Neural progenitor cell (in vitro differentiated cells): ENCODE measurements around the gene NR4A2. TPM values are rescaled to one million over a fixed set of nuclear protein-coding genes. Genes with fewer than 3 reads are reported as not detected.

Source experiments
- DNase-seq: peaks from one replicate; pipeline ENCODE4 v3.0.0-alpha.2; 2016; ENCODE audit warnings: low spot score
- H2AFZ ChIP-seq: fragments of 200-600 bp; sonication (generic); replicated peaks from 2 replicates; pipeline ENCODE4 v1.6.1; 2016; ENCODE audit warnings: antibody characterized with exemption
- H3F3A ChIP-seq: fragments of 200-600 bp; sonication (generic); 2 replicates; pipeline ENCODE4 v1.6.1; 2016; ENCODE audit warnings: antibody characterized with exemption, low read depth
- H3K27ac ChIP-seq: fragments of 200-600 bp; sonication (generic); 2 replicates; pipeline ENCODE4 v1.5.1; 2016; ENCODE audit warnings: mild to moderate bottlenecking
- H3K27me3 ChIP-seq: fragments of 200-600 bp; sonication (generic); 2 replicates; pipeline ENCODE4 v1.6.1; 2016; ENCODE audit warnings: mild to moderate bottlenecking, moderate library complexity
- H3K36me3 ChIP-seq: fragments of 200-600 bp; sonication (generic); 2 replicates; pipeline ENCODE4 v1.5.1; 2016
- H3K4me1 ChIP-seq: fragments of 200-600 bp; sonication (generic); 2 replicates; pipeline ENCODE4 v1.6.1; 2016; ENCODE audit warnings: mixed run types
- H3K4me2 ChIP-seq: fragments of 200-600 bp; sonication (generic); 2 replicates; pipeline ENCODE4 v1.6.1; 2016
- H3K4me3 ChIP-seq: fragments of 200-600 bp; sonication (generic); 2 replicates; pipeline ENCODE4 v1.5.1; 2016
- H3K79me2 ChIP-seq: fragments of 200-600 bp; sonication (generic); 2 replicates; pipeline ENCODE4 v1.6.1; 2016; ENCODE audit warnings: low read depth
- H3K9ac ChIP-seq: fragments of 200-600 bp; sonication (generic); 2 replicates; pipeline ENCODE4 v1.6.1; 2016
- H3K9me3 ChIP-seq: fragments of 200-600 bp; sonication (generic); 2 replicates; pipeline ENCODE4 v1.5.1; 2016; ENCODE audit warnings: low read depth
- H4K20me1 ChIP-seq: fragments of 200-600 bp; sonication (generic); 2 replicates; pipeline ENCODE4 v1.6.1; 2016; ENCODE audit warnings: low read depth
- H3K27ac Mint-ChIP-seq: 3 replicates; pipeline ENCODE4 v1.8.0; 2021; ENCODE audit warnings: mixed read lengths
- H3K27me3 Mint-ChIP-seq: 2 replicates; pipeline ENCODE4 v1.8.0; 2022; ENCODE audit warnings: low read depth, mild to moderate bottlenecking, inconsistent platforms, moderate library complexity, mixed read lengths; ENCODE audit not compliant: insufficient read depth
- H3K36me3 Mint-ChIP-seq: 3 replicates; pipeline ENCODE4 v1.8.0; 2021; ENCODE audit warnings: mixed read lengths
- H3K4me1 Mint-ChIP-seq: 3 replicates; pipeline ENCODE4 v1.8.0; 2021; ENCODE audit warnings: mixed read lengths
- H3K4me3 Mint-ChIP-seq: 3 replicates; pipeline ENCODE4 v1.8.0; 2021; ENCODE audit warnings: mild to moderate bottlenecking, moderate library complexity, mixed read lengths
- H3K9me3 Mint-ChIP-seq: 3 replicates; pipeline ENCODE4 v1.8.0; 2020; ENCODE audit warnings: mixed read lengths
- CTCF ChIP-seq: fragments of 200-600 bp; sonication (generic); IDR thresholded peaks from 2 replicates; pipeline ENCODE4 v1.5.1; 2017; ENCODE audit warnings: antibody characterized with exemption, mild to moderate bottlenecking
- EZH2 ChIP-seq: fragments of 200-600 bp; sonication (generic); IDR thresholded peaks from 2 replicates; pipeline ENCODE4 v1.6.1; 2017; ENCODE audit warnings: antibody characterized with exemption, mild to moderate bottlenecking, moderate library complexity
- EZH2phosphoT487 ChIP-seq: fragments of 200-600 bp; sonication (generic); IDR thresholded peaks from 2 replicates; pipeline ENCODE4 v1.6.1; 2017; ENCODE audit warnings: antibody characterized with exemption
- total RNA-seq: library from RNA; depleted of rRNA; stranded (reverse); fragments of >200 nt; gene quantifications from 2 replicates; pipeline ENCODE4 v1.2.3, GENCODE V29; 2015; ENCODE audit warnings: low replicate concordance

Gene NR4A2
- total RNA-seq, 1 donor from 2014 or later = 0.56 TPM

DNA sequence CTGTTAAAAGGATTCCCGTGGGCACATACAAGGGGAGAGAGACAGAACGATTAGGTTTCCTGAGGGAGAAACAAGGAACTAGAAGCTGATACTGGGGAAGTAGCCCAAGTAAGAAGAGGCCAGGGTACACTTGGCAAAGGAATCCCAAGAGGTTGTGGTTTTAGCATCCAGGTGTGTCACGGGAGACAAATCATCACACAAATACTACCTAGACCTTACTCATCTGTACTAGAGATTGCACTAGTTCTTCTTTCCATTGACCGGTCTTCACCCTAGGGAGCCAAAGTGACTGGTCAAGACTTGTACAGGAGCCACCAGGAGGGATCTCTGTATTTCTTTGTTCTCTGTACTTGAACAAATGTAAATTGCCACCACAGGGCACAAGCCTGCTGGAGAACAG, 14.2 kb upstream of the NR4A2 start:
- Histone ChIP-seq H3K4me3 (no peak overlapping the region), H3K9me3 (no peaks in the 10 kb centered on the region), H3K4me2 (no peak overlapping the region), H4K20me1 (no peaks in the 10 kb centered on the region), H3K36me3 (no peaks in the 10 kb centered on the region), H3K9ac (no peak overlapping the region), H3K79me2 (no peaks in the 10 kb centered on the region), H3F3A (peaks cover 9% of the 10 kb centered on the region), H3K27me3 (peaks cover 11% of the 10 kb centered on the region), H2AFZ (no peak overlapping the region), H3K27ac (no peak overlapping the region), H3K4me1 (peaks cover 7% of the 10 kb centered on the region)
- no peak for DNase-seq
- H3K4me3 Mint-ChIP-seq = no peak overlapping the region
- no peaks in the 10 kb centered on the region for H3K36me3 Mint-ChIP-seq
- peaks cover 8% of the 10 kb centered on the region for H3K4me1 Mint-ChIP-seq
- no peak overlapping the region for H3K27ac Mint-ChIP-seq
- no peaks in the 10 kb centered on the region for H3K9me3 Mint-ChIP-seq
- H3K27me3 Mint-ChIP-seq = peaks cover 4% of the 10 kb centered on the region
- TF ChIP-seq EZH2phosphoT487 = no peak
- TF ChIP-seq CTCF = no peak
- TF ChIP-seq EZH2 = no peak

DNA sequence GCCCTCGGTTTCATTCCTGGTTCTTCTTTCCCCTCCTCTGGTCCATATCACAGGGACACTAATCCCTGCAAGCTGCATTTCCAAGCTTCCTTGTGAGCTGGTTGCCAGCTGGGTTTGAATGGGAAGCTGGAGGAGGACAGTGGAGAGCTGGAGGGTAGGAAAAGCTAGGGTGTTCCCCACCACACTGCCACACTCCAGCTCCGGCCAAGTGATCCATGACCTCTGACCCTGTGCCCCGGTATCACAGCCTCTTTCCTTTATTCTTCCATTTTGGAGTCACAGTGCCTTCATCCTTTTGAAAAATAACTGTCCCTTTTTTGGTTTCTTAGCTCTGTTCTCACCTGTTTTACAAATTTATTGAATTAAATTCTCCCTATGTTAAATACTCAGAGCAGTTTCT, 13.1 kb upstream of the NR4A2 start:
- Histone ChIP-seq H3K9me3 (no peaks in the 10 kb centered on the region), H3K36me3 (no peaks in the 10 kb centered on the region), H3K9ac (no peak overlapping the region), H3K4me1 (peaks cover 10% of the 10 kb centered on the region), H2AFZ (no peak overlapping the region), H3F3A (peaks cover 11% of the 10 kb centered on the region), H3K27ac (no peak overlapping the region), H3K79me2 (no peaks in the 10 kb centered on the region), H3K4me3 (no peak overlapping the region), H3K4me2 (no peak overlapping the region), H3K27me3 (peaks cover 18% of the 10 kb centered on the region), H4K20me1 (no peaks in the 10 kb centered on the region)
- H3K4me3 Mint-ChIP-seq = no peak overlapping the region
- DNase-seq = peak; percentile 10
- no peak overlapping the region for H3K27ac Mint-ChIP-seq
- H3K27me3 Mint-ChIP-seq = peaks cover 9% of the 10 kb centered on the region
- H3K4me1 Mint-ChIP-seq = peaks cover 16% of the 10 kb centered on the region
- no peak for TF ChIP-seq EZH2
- TF ChIP-seq EZH2phosphoT487 = no peak
- TF ChIP-seq CTCF = no peak
- H3K9me3 Mint-ChIP-seq = no peaks in the 10 kb centered on the region
- H3K36me3 Mint-ChIP-seq = no peaks in the 10 kb centered on the region

GRCh38 chr2:156343940-156344301, 11.4 kb upstream of the NR4A2 start:
- Histone ChIP-seq H3K79me2 (no peaks in the 10 kb centered on the region), H2AFZ (no peak overlapping the region), H3K9ac (no peak overlapping the region), H3K9me3 (no peaks in the 10 kb centered on the region), H3K4me2 (no peak overlapping the region), H3K4me3 (no peak overlapping the region), H3F3A (peaks cover 15% of the 10 kb centered on the region), H3K36me3 (no peaks in the 10 kb centered on the region), H4K20me1 (no peaks in the 10 kb centered on the region), H3K4me1 (peaks cover 11% of the 10 kb centered on the region), H3K27me3 (peaks cover 22% of the 10 kb centered on the region), H3K27ac (no peak overlapping the region)
- Mint-ChIP-seq H3K27ac (no peak overlapping the region), H3K27me3 (peaks cover 12% of the 10 kb centered on the region), H3K4me3 (no peak overlapping the region), H3K4me1 (peaks cover 33% of the 10 kb centered on the region), H3K9me3 (no peaks in the 10 kb centered on the region), H3K36me3 (no peaks in the 10 kb centered on the region)
- no peak for TF ChIP-seq EZH2phosphoT487
- TF ChIP-seq EZH2 = no peak
- no peak for TF ChIP-seq CTCF
- no peak for DNase-seq
